MM.1S (cell line): Measurements from ENCODE around the gene TLE5.

ENCODE experiments used
- EZH2 ChIP-seq: fragments of 300-600 bp; sonication (generic); optimal IDR thresholded peaks from 2 replicates; pipeline ENCODE3; 2017; ENCODE audit warnings: low read depth, mild to moderate bottlenecking, antibody characterized with exemption, low read length, mixed read lengths
- TF ChIP-seq, protein P1 (sequence below): fragments of 300-600 bp; sonication (generic); IDR thresholded peaks from 2 replicates; pipeline ENCODE4 v1.5.1; 2016; ENCODE audit warnings: antibody characterized with exemption, low read length, mixed read lengths

DNA sequence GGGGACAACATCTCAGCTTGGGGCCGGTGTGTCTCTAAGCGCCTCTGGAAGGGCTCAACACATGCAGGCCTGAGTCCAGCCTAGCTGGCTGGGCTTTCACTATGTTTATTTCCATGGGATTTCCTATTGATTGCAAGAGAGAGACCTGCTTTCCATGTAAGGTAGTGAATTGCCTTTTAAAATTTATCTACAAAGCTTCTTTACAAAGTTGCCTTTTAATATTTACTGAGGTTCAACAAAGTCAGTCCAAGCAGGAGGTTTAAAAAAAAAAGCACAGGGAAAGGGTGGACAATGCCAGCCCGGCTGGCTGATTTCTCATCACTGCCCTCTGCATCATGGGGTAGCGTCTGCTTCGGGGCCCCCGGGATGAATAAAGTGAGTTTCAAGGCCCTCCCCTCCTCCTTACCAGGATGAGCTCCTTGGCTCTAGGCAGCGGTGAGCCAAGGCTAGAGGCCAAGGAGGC is 49.0 kb downstream of the TLE5 start:
- TF ChIP-seq, protein P1, sequence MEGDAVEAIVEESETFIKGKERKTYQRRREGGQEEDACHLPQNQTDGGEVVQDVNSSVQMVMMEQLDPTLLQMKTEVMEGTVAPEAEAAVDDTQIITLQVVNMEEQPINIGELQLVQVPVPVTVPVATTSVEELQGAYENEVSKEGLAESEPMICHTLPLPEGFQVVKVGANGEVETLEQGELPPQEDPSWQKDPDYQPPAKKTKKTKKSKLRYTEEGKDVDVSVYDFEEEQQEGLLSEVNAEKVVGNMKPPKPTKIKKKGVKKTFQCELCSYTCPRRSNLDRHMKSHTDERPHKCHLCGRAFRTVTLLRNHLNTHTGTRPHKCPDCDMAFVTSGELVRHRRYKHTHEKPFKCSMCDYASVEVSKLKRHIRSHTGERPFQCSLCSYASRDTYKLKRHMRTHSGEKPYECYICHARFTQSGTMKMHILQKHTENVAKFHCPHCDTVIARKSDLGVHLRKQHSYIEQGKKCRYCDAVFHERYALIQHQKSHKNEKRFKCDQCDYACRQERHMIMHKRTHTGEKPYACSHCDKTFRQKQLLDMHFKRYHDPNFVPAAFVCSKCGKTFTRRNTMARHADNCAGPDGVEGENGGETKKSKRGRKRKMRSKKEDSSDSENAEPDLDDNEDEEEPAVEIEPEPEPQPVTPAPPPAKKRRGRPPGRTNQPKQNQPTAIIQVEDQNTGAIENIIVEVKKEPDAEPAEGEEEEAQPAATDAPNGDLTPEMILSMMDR: no peak
- TF ChIP-seq EZH2: no peak
